Neutrophil (primary cell): ENCODE data around the gene POTEF.
"Not testable (repeated sequence)": the region's sequence is repeated elsewhere in the genome, so short reads cannot be mapped to it uniquely, and the experiment has no call there.

Experiments
- H3K27ac ChIP-seq: fragments of 200-600 bp; sonication (generic); 2 replicates; pipeline ENCODE4 v1.5.1; 2016; ENCODE audit warnings: mild to moderate bottlenecking, moderate library complexity
- H3K27me3 ChIP-seq: fragments of 200-600 bp; sonication (generic); 2 replicates; pipeline ENCODE4 v1.6.0; 2016; ENCODE audit warnings: mild to moderate bottlenecking
- H3K36me3 ChIP-seq: fragments of 200-600 bp; sonication (generic); 2 replicates; pipeline ENCODE4 v1.5.1; 2017
- H3K4me1 ChIP-seq, 2 experiments: fragments of 200-600 bp in 1 of 2; sonication (generic) in 1 of 2; 1 replicate in 1 of 2; 2 replicates in 1 of 2; pipeline versions ENCODE4 v1.5.1 to v1.6.1; 2013 to 2016; ENCODE audit warnings: low read depth in 1 of 2, low read length in 1 of 2, mild to moderate bottlenecking in 1 of 2, moderate library complexity in 1 of 2; ENCODE audit not compliant: control insufficient read depth in 1 of 2, insufficient read depth in 1 of 2
- H3K4me3 ChIP-seq, 2 experiments: fragments of 200-600 bp in 1 of 2; sonication (generic) in 1 of 2; 1 replicate in 1 of 2; 2 replicates in 1 of 2; pipeline ENCODE4 v1.5.1; 2013 to 2016; ENCODE audit warnings: low read depth in 1 of 2, low read length in 1 of 2, mild to moderate bottlenecking in 1 of 2, moderate library complexity in 1 of 2
- H3K9me3 ChIP-seq: fragments of 200-600 bp; sonication (generic); 2 replicates; pipeline ENCODE4 v1.5.1; 2016

The POTEF gene

DNA sequence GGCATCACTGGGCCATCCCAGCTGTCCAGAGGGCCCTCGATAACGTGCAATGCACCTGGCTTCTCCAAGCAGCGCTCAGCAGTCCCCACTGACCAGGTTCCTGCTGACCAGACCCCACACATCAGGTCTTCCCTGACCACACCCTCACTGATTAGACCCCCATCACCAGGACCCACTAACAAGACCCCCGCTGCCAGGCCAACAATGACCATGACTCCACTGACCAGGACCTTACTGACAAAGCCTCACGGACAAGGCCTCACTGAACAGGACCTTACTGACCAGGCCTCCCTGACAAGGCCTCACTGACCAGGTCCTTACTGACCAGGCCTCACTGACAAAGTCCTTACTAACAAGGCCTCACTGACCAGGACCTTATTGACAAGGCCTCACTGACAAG is 76.6 kb downstream of the POTEF start:
- H3K27me3 ChIP-seq, H3K9me3 ChIP-seq, H3K36me3 ChIP-seq, H3K4me3 ChIP-seq, H3K4me1 ChIP-seq, H3K27ac ChIP-seq: not testable (repeated sequence)

DNA sequence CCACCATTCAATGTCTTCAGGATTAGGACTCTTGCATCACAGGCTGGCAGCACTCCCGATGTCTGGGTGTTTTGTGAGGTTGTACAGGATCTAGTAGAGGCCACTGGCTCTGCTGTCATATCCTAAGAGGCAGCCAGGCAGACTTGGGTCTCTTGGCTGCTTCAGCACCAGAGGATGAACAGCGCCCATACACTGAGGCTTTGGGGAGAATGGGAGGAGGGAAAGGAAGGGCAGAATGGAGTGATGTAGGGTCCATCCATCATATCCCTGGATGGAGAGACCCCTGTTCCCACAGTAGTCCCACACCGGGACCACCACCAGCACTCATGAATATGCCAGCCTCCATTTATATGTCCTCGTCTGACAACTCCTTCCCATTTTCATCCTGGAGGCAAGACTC is 80.6 kb downstream of the POTEF start:
- H3K36me3 ChIP-seq, H3K9me3 ChIP-seq, H3K27me3 ChIP-seq, H3K4me1 ChIP-seq, H3K27ac ChIP-seq, H3K4me3 ChIP-seq: not testable (repeated sequence)

DNA sequence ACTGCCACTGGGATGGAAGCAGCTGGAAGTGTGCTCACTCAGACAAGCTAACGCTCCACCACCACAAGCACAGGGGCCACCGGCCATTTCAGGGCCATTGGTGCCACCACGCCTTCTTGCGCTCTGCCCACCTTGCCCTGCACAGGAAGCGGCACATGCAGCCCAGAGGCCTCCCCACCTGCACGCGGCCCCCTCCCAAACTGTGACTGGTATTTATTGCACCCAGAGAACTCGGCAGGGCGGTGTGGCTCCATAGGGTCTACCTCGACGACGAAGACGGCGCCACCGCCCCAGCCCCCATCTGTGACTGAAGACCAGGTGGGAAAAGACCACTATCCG is 90.8 kb downstream of the POTEF start:
- not testable (repeated sequence) for H3K4me1 ChIP-seq, H3K9me3 ChIP-seq, H3K4me3 ChIP-seq, H3K27ac ChIP-seq, H3K36me3 ChIP-seq
- H3K27me3 ChIP-seq, result peaks cover 25% of the 10 kb centered on the region

DNA sequence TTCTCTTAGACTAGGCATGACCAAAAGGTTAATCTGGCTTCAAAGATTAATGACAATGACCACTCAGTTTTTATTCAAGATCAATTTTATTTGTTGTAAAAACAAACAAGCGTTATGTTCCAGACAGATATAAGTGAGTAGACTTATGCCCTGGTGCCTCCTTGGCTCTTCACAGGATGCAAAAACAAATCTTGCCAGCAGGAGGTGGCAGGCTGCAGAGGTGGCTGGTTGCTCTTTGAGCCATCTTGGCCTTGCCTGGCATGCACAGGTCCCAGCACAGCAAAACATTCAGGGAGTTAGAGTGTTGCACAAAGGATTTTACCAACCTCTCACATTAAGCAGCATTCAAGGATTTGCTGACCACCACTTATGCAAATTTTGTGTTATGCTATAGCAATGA is 103.1 kb downstream of the POTEF start:
- not testable (repeated sequence) for H3K27me3 ChIP-seq, H3K9me3 ChIP-seq, H3K4me3 ChIP-seq, H3K36me3 ChIP-seq, H3K27ac ChIP-seq, H3K4me1 ChIP-seq
